HG03378 (cell line): ENCODE measurements around the gene TMX2.
"Not testable (repeated sequence)": the region's sequence is repeated elsewhere in the genome, so short reads cannot be mapped to it uniquely, and the experiment has no call there.

ENCODE experiments used
- ATAC-seq: cut with Tn5 transposase; IDR thresholded peaks from one replicate; pipeline ENCODE4 v1.9.1; 2021; ENCODE audit warnings: mild to moderate bottlenecking, moderate library complexity; ENCODE audit not compliant: unreplicated experiment

Gene TMX2

DNA sequence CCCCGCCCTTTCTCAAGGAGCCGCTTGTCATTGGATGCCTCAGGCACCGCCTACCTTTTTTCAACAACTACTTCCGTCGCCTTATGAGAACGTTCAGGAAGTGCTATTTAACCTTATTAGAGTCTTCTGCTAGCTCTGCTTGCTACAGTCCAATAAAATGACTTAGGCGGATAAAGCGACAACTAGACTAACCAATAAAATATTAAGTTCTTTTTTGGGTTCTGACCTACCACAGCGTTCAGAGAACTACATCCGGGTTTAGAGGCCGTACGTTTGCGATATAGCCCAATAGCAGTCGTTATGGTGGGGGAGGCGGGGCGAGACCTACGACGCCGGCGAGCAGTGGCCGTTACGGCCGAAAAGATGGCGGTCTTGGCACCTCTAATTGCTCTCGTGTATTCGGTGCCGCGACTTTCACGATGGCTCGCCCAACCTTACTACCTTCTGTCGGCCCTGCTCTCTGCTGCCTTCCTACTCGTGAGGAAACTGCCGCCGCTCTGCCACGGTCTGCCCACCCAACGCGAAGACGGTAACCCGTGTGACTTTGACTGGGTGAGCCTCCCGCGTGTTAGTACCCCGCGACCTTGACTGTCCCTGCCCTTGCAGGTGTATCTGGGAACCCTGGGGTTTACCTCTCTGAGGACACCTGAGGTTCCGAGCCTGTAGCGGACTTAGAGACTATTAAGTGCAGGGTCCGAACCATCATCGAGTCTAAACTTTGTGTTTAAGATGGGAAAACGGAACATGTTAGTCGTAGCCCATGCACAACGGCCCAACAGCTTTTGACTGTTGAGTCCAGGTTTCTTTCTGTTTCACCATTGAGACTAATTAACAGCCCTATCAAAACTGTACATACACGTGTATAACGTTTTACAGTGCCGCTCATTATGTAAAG lies at the start of gene TMX2:
Gene TMX2, plus strand, starts transcription at position 338 of the 895 bp plus-strand sequence. Its CDS starts 26 bp downstream, at position 364.
- ATAC-seq = peak; percentile 97

DNA sequence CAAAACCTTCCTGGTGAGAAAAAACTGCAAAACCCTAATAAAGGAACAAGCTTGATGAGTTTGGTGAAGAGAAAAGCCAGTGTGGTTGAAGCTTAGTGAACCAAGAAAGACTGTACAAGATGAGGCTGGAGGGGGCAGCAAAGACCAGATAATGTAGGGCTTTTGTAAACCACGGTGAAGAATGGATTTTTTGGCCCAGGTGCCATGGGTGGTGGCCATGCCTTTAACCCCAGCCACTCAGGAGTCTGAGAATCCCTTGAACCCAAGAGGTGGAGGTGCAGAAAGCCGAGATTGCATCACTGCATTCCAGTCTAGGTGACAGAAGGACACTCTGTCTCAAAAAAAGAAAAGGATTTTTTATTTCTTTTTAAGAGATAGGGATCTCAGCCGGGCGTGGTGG lies 49.5 kb upstream of the TMX2 start:
- ATAC-seq = no peak

- ATAC-seq = no peak
These were observed 48.4 kb upstream of the TMX2 start for GRCh38 chr11:57663975-57664374.

DNA sequence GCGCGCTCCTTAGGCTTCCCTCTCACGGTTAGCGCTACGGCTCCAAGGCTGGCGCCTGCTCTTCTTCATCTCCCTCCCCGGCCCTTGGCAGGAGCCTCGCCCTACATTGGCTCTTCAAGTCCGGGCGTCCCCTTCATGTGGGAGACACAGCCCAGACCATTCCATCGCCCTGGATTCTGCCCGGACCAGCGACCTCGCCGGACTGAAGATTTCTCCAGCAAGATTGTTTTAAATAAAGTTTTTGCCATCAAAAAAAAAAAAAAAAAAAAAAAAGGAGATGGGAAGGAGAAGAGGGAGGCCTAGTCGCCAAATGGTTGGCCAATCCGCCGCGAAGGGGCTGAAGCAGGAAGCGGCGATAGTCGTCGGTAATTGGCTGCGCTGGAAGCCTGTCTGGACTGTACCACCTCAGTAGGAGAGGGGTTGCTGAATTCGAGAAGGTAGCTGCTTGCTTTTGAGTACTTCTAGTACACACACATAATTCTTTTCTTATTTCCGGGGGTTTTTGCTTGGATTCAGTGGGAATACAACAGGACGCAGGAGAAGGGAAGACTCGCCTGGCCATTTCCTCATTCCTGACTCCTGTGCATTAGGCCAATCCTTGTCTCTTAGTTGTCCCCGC lies 45.2 kb upstream of the TMX2 start:
- peak; percentile 72 for ATAC-seq

- ATAC-seq = peak; percentile 77
These were observed 44.5 kb upstream of the TMX2 start, which contains the start of gene ZDHHC5 for GRCh38 chr11:57667736-57668433. Gene ZDHHC5 (plus strand): TSS chr11:57668114. CDS start chr11:57673091, 4,977 bp downstream.

GRCh38 chr11:57668434-57668782 lies 44.0 kb upstream of the TMX2 start:
- ATAC-seq = no peak

GRCh38 chr11:57674251-57674650 lies 38.1 kb upstream of the TMX2 start:
- ATAC-seq = no peak

DNA sequence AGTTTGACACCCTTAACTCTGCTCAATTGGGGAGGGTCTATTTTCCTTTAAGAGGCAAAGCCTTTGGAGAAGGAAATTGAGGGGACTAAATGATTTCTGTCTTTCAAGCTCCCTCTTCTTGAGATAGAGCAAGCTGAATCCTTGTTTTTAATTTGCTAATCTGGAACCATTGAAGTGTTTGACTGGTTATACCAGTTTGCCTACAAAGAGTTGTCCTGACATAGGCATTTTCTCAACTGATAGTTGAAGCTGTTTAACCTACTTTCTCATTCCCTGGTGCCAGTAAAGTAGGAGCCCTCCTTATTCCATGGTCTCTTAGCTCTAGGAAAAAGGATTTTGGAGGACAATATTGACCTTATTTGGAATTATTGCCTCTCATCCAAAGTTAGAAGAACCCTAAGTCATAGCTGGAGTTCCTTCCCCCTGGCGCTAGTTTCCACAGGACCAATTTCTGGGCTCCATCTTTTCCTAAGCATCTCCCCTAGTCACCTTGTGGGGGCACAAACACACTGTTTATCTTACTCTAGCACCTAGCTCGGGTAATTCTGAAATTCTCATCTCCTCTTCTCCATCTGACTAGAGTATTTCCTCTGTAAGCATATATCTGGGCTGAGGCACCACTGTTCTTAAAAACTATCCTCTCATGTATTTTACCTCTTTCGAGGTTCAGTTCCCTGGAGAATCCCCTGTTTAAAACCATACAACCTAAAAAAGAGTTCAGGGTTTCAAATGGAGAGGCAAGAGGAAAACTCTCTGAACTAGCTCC lies 37.0 kb upstream of the TMX2 start:
- no peak for ATAC-seq

DNA sequence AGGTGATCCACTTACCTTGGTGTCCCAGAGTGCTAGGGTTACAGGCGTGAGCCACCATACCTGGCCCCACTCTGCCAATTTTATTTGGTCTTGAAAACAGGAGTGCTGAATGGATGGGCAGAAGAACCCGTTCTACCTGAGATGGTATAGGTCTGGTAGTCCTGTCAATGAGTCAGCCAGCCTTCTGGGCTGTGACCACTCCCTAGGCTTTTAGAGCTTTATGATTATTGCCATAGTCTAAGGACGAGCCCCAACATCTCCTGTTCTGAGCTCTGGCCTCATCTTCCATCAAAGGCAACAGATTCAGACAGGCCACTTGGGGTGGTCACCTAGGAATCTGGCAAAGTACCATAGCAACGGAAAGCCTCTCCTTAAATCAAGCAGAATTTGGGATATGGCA lies 33.0 kb upstream of the TMX2 start:
- no peak for ATAC-seq

DNA sequence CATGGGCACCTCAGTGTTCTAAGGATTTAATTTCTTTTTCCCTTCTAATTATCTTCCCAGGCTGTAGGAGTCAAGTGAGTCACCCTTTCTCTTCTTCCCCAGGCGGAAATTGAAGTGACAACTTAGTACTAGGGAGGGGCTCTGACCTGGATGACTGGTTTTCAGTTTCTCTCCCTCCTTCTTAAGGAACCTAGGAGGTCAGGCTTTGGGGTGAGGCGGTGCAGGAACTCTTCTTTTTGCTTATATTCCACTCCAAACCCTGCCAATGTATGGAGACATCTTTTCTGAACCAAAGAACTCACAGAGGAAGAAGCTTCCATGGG lies 31.9 kb upstream of the TMX2 start:
- no peak for ATAC-seq

- ATAC-seq = no peak
These were observed 31.2 kb upstream of the TMX2 start for GRCh38 chr11:57681168-57681567.

DNA sequence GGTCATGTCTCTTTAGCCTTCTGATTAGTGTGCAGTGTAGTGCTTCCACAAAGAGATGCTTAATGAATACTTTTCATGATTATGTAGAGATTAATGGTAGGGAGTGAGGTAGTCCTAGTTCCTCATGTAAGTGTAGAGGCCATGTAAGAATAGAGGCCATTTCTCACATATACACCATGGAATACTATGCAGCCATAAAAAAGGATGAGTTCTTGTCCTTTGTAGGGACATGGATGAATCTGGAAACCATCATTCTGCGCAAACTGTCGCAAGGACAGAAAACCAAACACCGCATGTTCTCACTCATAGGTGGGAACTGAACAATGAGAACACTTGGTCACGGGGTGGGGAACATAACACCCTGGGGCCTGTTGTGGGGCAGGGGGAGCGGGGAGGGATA lies 21.9 kb upstream of the TMX2 start:
- not testable (repeated sequence) for ATAC-seq

DNA sequence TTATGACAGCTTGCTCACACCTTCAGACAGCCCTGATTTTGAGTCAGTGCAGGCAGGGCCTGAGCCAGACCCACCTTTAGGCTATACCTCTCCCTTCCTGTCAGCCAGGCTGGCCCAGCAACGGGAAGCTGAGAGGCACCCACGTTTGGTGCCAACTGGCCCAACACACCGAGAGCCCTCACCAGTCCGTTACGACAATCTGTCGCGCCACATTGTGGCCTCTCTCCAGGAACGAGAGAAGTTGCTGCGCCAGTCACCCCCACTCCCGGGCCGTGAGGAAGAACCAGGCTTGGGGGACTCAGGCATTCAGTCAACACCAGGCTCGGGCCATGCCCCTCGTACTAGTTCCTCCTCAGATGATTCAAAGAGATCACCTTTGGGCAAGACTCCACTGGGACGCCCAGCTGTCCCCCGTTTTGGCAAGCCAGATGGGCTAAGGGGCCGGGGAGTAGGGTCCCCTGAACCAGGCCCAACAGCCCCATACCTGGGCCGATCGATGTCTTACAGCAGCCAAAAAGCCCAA lies 13.5 kb upstream of the TMX2 start:
- ATAC-seq = no peak

- ATAC-seq = no peak
These were observed 12.6 kb upstream of the TMX2 start for GRCh38 chr11:57699813-57700212.

GRCh38 chr11:57700425-57700824 lies 12.0 kb upstream of the TMX2 start:
- no peak for ATAC-seq

GRCh38 chr11:57703341-57703740 lies 9.1 kb upstream of the TMX2 start:
- ATAC-seq = no peak

GRCh38 chr11:57704932-57705331 lies 7.5 kb upstream of the TMX2 start:
- ATAC-seq = no peak

DNA sequence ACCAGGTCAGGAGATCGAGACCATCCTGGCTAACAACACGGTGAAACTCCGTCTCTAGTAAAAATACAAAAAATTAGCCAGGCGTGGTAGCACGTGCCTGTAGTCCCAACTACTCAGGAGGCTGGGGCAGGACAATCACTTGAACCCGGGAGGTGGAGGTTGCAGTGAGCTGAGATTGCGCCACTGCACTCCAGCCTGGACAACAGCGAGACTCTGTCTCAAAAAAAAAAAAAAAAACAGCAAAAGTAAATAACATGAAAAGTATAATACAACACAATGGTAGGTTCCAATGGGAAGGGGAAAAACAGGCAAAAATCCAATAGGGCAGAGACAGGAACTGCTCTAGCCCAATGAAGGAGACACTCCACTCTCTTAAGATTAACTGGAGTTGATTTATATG lies 7.0 kb upstream of the TMX2 start:
- ATAC-seq = not testable (repeated sequence)

GRCh38 chr11:57709802-57710367 lies 2.5 kb upstream of the TMX2 start:
- ATAC-seq = no peak

DNA sequence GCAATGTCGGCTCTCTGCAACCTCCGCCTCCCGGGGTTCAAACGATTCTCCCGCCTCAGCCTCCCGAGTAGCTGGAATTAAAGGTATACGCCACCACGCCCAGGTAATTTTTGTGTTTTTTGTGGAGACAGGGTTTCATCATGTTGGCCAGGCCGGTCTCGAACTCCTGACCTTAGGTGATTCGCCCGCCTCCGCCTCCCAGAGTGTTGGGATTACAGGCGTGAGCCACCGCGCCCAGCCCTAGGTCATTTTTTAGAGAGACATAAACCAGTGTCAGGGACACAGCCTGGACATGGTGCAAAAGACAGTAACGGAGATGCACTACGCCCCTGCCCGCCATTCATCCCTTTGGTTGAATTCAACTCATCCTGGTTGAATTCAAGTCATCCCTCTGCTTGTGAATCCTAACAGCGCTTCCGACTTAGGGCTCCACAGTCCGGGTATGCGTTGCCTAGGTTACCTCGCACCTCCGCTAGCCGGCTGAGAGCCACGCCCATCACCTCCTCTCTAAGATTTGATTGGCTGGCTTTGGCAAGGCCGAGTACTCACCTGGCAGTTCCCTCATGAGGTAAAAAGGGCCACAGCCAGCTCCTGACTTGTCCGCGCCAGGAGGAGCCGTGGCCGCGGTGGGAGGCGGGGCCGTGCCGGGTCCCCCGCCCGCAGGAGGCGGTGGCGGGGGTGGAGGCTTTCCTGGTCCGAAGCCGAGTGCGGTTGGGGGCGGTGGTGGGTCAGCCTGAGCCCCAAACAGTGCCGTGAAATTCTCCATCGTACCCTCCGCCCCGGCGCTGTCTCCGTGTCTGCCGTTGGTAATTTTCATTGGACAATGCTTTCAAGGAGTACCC lies 758 bp upstream of the TMX2 start, which contains the start of gene MED19:
Gene MED19, minus strand, starts transcription at position 802 of the 842 bp plus-strand sequence. Its CDS starts 36 bp downstream, at position 766.
- ATAC-seq = peak; percentile 37
